CD4-positive, alpha-beta T cell treated with Interleukin-17A for 4 hours (primary cell): ENCODE data around the gene C1orf198.
A peak's percentile ranks its signal among the peaks of the same experiment; 100 is the strongest.

Experiments used
- DNase-seq: peaks from one replicate; pipeline ENCODE4 v3.0.0-alpha.2; 2020; ENCODE audit warnings: mixed read lengths

The C1orf198 gene

DNA sequence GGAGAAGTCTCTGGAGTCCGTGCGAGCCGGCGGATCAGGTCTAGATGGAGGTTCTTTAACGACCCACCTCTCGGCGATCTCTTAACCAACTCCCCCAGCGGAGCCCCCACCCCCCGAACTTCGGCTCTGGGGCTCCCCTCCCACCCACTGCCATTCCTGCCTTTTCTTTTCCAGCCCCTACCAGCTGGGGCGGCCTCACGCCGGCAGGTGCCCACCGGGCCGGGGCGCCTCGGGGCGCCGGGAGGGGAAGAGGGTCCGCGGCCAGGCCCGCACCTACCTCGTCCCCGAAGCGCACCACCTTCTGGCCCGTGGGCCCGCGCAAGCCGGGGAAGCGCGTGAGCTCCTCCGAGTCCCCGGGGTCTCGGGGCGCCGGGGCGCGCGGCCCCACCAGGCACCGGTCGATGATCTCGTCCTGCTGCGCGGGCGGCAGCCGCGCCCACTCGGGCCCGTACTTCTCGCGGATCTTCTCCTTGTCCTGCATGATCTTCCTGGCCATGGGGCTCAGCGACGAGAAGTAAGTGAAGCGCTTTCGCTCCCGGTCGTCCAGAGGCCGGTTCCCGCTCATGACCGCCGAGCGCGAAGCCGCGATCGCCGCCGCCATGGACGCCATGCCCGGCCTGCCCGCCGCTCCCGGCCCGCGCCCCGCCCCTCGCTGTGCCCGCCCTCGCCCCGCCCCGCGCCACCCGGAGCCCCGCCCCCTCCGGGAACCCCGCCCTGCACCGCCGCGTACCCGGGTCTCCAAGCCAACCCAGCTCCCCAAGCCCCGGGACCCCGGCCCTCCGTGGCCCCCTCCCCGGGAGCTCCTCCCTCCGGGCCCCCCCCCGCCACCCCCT lies at the start of gene C1orf198:
Gene C1orf198, minus strand, starts transcription at position 619 of the 833 bp plus-strand sequence. Its CDS starts 9 bp downstream, at position 610.
- peak; percentile 83 for DNase-seq

DNA sequence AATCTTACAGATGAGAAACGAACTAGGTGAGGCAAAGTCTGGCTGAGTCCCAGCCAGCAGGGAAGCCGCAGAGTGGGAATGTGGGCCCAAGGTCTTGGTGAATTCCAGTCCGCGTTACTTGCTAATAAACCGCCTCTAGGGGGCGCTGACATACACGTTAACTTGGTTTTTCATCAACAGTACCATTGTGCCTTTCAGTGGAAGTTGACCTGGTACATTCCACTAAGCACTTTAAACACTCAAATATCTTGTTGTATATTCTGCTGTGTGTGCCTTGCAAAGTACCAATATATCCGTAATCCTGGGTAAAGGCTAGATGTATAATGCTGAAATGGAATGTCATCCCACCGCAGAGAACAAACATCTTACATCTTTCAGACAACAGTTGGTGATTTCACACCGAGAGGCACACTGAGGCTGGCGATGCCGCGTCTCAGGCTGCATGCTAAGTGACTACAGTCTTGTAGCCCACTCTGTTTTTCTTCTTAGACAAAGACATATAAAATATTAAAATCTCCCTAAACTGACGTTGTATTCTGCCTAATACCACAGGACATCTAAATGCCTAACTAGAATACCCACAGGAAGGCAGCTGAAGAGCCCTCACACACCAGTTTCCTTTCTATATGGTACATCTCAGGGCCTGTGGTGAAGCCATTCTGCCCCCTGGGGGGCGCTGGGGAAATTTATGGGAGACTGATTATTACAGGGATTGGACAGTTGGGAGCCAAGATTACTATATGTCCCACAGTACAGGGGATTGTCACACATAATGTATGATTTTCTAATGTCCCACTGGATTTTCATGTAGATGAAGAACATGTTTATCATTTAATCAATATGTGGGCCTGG lies 49.2 kb upstream of the C1orf198 start:
- peak; percentile 90 for DNase-seq

GRCh38 chr1:230916587-230917283 lies 48.4 kb upstream of the C1orf198 start:
- DNase-seq = no peak

GRCh38 chr1:230915078-230915477 lies 46.8 kb upstream of the C1orf198 start:
- DNase-seq = no peak

- DNase-seq = no peak
These were observed 45.2 kb upstream of the C1orf198 start for GRCh38 chr1:230913496-230913895.

- no peak for DNase-seq
These were observed 42.4 kb upstream of the C1orf198 start for GRCh38 chr1:230910755-230911117.

DNA sequence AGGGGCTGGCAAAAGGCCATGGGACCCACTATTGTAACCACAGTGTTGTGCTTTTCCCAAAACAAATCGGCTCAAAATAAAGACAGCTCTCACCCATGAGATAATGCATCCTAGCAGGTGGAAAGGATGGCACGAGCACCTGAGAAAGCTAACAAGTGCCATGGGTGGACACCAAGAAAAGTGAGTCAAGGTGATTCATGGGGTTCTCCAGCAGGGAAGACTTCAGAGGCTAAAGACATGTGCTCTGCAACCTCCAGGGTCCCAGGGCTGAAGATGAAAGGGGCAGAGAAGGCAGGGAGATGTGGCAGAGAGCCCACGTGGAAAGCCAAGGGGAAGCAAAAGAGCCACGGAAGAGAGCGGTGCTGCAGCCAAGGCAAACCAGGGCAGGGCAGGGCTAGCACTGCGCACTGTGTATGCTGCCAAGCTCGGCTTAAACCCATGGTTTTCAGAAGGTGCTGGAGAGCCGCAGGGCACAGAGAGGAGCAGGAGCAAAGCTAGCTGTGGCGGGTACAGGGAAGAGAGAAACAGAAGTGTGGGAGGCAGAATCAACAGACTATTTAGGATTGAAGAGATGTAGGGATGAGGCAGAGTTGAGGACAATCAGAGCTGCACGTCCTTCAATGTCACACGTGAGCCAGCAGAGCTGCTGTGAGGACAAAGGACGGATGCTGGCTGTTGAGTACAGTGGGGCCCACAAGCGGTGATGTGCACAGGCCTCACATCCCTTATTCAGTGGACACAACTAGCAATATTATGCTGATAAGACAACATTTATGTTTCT lies 41.8 kb upstream of the C1orf198 start:
- DNase-seq = no peak

DNA sequence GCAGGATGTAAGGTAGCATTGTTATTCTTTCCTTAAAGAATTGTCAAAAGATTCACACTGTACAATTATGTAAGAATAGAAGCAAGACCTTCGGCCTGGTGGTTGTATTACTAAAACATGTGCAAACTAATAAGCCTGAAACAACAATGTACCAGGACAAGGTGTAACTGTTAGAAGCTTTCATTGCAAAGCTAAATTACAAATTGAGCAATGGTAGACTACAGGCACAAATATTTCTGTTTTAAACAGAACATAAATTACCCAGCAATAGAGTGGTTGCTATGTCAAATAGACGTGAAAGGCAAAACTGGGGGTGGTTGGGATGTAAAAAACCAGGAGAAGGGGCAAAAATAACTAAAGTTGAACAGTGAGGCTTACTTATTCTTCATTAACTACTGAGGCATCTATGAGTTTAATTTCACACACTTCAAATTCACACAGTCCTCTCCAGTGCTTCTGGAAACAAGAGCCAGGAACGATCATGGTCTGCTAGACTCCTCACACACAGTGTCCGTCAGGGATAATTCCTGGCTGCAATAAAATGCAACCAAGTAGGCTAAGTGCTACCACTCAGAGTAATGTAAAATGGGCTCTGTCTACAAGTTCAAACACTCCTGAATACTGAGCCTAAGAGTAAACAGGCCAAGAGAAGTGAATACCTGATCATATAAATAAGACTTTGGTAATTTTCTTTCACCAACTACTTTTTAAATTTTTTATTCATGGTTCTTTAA lies 39.3 kb upstream of the C1orf198 start:
- no peak for DNase-seq

GRCh38 chr1:230906226-230906625 lies 37.9 kb upstream of the C1orf198 start:
- no peak for DNase-seq

DNA sequence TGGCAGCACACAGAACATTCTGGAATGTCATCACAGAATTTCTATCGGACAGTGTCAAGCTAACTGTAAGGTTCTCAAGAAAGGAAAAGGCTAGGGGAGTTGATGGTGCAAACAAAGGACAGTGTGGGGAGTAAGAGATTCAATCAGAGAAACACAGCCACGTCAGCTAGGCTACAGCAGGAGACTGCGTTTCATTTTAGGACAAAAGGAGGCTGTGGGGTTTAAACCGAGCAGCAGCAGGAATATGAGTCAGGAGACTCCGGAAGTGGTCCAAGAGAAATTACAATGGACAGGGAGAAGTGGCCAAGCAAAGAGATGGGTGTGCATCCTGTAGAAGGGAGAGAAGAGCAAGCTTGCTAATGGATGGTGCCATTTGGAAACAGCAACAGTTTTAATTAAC lies 37.4 kb upstream of the C1orf198 start:
- DNase-seq = no peak

GRCh38 chr1:230902349-230902923 lies 34.1 kb upstream of the C1orf198 start:
- no peak for DNase-seq

GRCh38 chr1:230901671-230902070 lies 33.4 kb upstream of the C1orf198 start:
- no peak for DNase-seq

DNA sequence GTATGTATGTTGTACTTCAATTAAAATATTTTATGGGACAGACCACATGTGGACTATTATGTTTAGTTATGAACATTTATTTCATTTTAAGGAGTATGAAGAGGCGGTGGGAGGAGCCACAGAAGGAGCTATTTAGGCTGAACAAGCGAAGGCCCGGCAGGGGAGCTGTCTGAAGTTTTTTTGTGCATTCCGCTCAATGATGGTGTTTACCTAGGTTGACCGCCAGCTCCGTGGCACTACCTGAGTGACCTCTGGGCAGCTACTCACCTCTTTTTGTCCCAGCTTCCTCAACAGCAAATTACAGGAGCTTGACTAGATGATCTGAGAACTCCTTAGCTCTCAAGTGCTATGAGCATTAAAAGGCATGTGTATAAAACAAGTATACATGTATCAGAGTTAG lies 32.7 kb upstream of the C1orf198 start:
- no peak for DNase-seq

GRCh38 chr1:230899841-230900251 lies 31.5 kb upstream of the C1orf198 start:
- no peak for DNase-seq

DNA sequence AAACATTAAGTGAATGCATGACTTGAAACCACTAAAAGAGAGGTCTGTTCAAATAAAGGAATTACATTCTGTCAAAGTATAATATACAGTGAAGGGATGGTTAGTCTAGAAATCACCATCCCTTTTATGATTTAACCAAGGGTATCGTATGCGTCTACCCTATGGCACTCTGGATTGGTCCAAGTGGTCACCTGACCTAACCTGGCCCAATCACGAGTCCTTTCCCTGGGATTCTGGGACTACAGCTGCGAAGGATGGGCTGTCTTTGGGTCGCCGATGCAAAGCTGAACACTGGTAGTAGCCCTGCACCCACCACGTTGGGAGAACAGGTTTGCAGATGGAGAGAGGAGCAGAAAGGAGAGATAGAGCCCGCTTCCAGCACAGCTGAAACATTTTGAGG lies 30.4 kb upstream of the C1orf198 start:
- DNase-seq = no peak

GRCh38 chr1:230898144-230898543 lies 29.8 kb upstream of the C1orf198 start:
- no peak for DNase-seq

- DNase-seq = no peak
These were observed 28.5 kb upstream of the C1orf198 start for GRCh38 chr1:230896779-230897178.

- DNase-seq = no peak
These were observed 27.1 kb upstream of the C1orf198 start for GRCh38 chr1:230895452-230895851.

GRCh38 chr1:230894664-230895063 lies 26.3 kb upstream of the C1orf198 start:
- DNase-seq = no peak

DNA sequence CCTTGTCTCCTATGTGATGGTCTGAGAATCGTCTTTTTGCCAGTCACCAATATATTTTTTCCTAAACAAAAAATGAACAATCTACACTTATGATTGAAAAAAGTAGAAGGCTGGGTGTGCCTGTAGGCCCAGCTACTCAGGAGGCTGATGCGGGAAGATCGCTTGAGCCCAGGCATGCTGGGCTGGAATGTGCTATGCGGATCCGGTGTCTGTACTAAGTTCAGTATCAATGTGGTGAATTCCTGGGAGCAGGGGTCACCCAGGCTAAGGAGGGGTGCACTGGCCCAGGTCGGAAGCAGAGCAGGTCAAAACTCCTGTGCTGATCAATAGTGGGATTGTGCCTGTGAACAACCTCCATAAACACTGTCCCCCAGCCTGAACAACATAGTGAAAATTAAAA lies 25.7 kb upstream of the C1orf198 start:
- DNase-seq = no peak

- no peak for DNase-seq
These were observed 23.7 kb upstream of the C1orf198 start for GRCh38 chr1:230892018-230892491.
